ENCODE data around the gene CLEC4D.
"Not testable (repeated sequence)": the region's sequence is repeated elsewhere in the genome, so short reads cannot be mapped to it uniquely, and the experiment has no call there.

The CLEC4D gene

GRCh38 chr12:8554451-8555195, 41.3 kb downstream of the CLEC4D start:
- Mint-ChIP-seq H3K4me3 (no peak overlapping the region), H3K27ac (no peak overlapping the region), H3K36me3 (ENCODE audit: low read depth) (no peaks in the 10 kb centered on the region), H3K4me1 (ENCODE audit: low read depth) (peaks cover 4% of the 10 kb centered on the region), H3K27me3 (peaks cover 4% of the 10 kb centered on the region), H3K9me3 (no peaks in the 10 kb centered on the region)

- Mint-ChIP-seq H3K4me3 (no peak overlapping the region), H3K9me3 (no peaks in the 10 kb centered on the region), H3K36me3 (ENCODE audit: low read depth) (no peaks in the 10 kb centered on the region), H3K27me3 (peaks cover 4% of the 10 kb centered on the region), H3K27ac (no peak overlapping the region), H3K4me1 (ENCODE audit: low read depth) (peaks cover 4% of the 10 kb centered on the region)
Measured at GRCh38 chr12:8556531-8557097, 43.3 kb downstream of the CLEC4D start.

- H3K4me3 Mint-ChIP-seq: no peak overlapping the region
Measured at GRCh38 chr12:8559676-8560075, 46.4 kb downstream of the CLEC4D start.

GRCh38 chr12:8561011-8561410, 47.7 kb downstream of the CLEC4D start:
- H3K4me1 Mint-ChIP-seq (ENCODE audit: low read depth): peaks cover 4% of the 10 kb centered on the region
- H3K4me3 Mint-ChIP-seq: no peak overlapping the region
- H3K27me3 Mint-ChIP-seq: peaks cover 3% of the 10 kb centered on the region
- no peaks in the 10 kb centered on the region for H3K36me3 Mint-ChIP-seq (ENCODE audit: low read depth)
- no peak overlapping the region for H3K27ac Mint-ChIP-seq
- H3K9me3 Mint-ChIP-seq: peaks cover 9% of the 10 kb centered on the region

More at GRCh38 chr12:8559676-8560075, 46.4 kb downstream of the CLEC4D start:
- Mint-ChIP-seq H3K9me3 (peaks cover 9% of the 10 kb centered on the region), H3K27ac (no peak overlapping the region), H3K4me1 (ENCODE audit: low read depth) (peaks cover 4% of the 10 kb centered on the region), H3K36me3 (ENCODE audit: low read depth) (no peaks in the 10 kb centered on the region), H3K27me3 (peaks cover 3% of the 10 kb centered on the region)

- Mint-ChIP-seq H3K4me1 (ENCODE audit: low read depth) (no peaks in the 10 kb centered on the region), H3K4me3 (no peak overlapping the region), H3K27ac (no peak overlapping the region), H3K27me3 (peaks cover 3% of the 10 kb centered on the region), H3K9me3 (peaks cover 9% of the 10 kb centered on the region), H3K36me3 (ENCODE audit: low read depth) (no peaks in the 10 kb centered on the region)
Measured at GRCh38 chr12:8562310-8562709, 49.0 kb downstream of the CLEC4D start.

- H3K4me3 Mint-ChIP-seq: no peak overlapping the region
Measured at GRCh38 chr12:8563356-8563755, 50.1 kb downstream of the CLEC4D start.

GRCh38 chr12:8564656-8565055, 51.4 kb downstream of the CLEC4D start:
- peaks cover 3% of the 10 kb centered on the region for H3K27me3 Mint-ChIP-seq
- no peaks in the 10 kb centered on the region for H3K4me1 Mint-ChIP-seq (ENCODE audit: low read depth)
- no peak overlapping the region for H3K27ac Mint-ChIP-seq
- no peaks in the 10 kb centered on the region for H3K36me3 Mint-ChIP-seq (ENCODE audit: low read depth)
- H3K9me3 Mint-ChIP-seq: peaks cover 9% of the 10 kb centered on the region
- H3K4me3 Mint-ChIP-seq: no peak overlapping the region

More at GRCh38 chr12:8563356-8563755, 50.1 kb downstream of the CLEC4D start:
- H3K27me3 Mint-ChIP-seq: peaks cover 3% of the 10 kb centered on the region
- no peaks in the 10 kb centered on the region for H3K4me1 Mint-ChIP-seq (ENCODE audit: low read depth)
- H3K27ac Mint-ChIP-seq: no peak overlapping the region
- no peaks in the 10 kb centered on the region for H3K36me3 Mint-ChIP-seq (ENCODE audit: low read depth)
- peaks cover 9% of the 10 kb centered on the region for H3K9me3 Mint-ChIP-seq

GRCh38 chr12:8566052-8566451, 52.7 kb downstream of the CLEC4D start:
- H3K36me3 Mint-ChIP-seq (ENCODE audit: low read depth); H3K4me1 Mint-ChIP-seq (ENCODE audit: low read depth); H3K9me3 Mint-ChIP-seq; H3K4me3 Mint-ChIP-seq; H3K27me3 Mint-ChIP-seq; H3K27ac Mint-ChIP-seq: not testable (repeated sequence)

- Mint-ChIP-seq H3K27me3 (peaks cover 3% of the 10 kb centered on the region), H3K9me3 (peaks cover 9% of the 10 kb centered on the region), H3K27ac (no peak overlapping the region), H3K4me3 (no peak overlapping the region), H3K4me1 (ENCODE audit: low read depth) (no peaks in the 10 kb centered on the region), H3K36me3 (ENCODE audit: low read depth) (no peaks in the 10 kb centered on the region)
Measured at GRCh38 chr12:8566525-8566924, 53.2 kb downstream of the CLEC4D start.
